SK-N-SH treated with all-trans-retinoic acid at 6 μM for 48 hours (cell line): Measurements from ENCODE around the gene RBM38.

Experiments
- ATAC-seq: fragments of 200-7000 bp; cut with Tn5 transposase; 3 replicates; pipeline ENCODE4 v1.9.1; 2020; ENCODE audit warnings: mild to moderate bottlenecking, moderate library complexity
- ARNTL ChIP-seq: fragments of 450-650 bp; formaldehyde crosslinking; IDR thresholded peaks from 2 replicates; pipeline ENCODE4 v1.5.0; 2020; ENCODE audit warnings: low read depth, mild to moderate bottlenecking, moderate library complexity, borderline replicate concordance
- CSDC2 ChIP-seq: fragments of 250-450 bp; sonication (Bioruptor Pico); IDR thresholded peaks from 2 replicates; pipeline ENCODE4 v1.5.0; 2020; ENCODE audit warnings: mild to moderate bottlenecking, moderate library complexity
- CSRNP3 ChIP-seq: fragments of 250-450 bp; sonication (Bioruptor Pico); IDR thresholded peaks from 2 replicates; pipeline ENCODE4 v1.5.1; 2021; ENCODE audit warnings: mild to moderate bottlenecking, moderate library complexity
- ESRRG ChIP-seq: fragments of 250-450 bp; sonication (Bioruptor Pico); IDR thresholded peaks from 2 replicates; pipeline ENCODE4 v1.6.1; 2021; ENCODE audit warnings: mild to moderate bottlenecking
- ISL1 ChIP-seq: fragments of 250-450 bp; sonication (Bioruptor Pico); IDR thresholded peaks from 2 replicates; pipeline ENCODE4 v2.1.2; 2022; ENCODE audit warnings: mild to moderate bottlenecking, moderate library complexity
- OSR1 ChIP-seq: fragments of 250-450 bp; sonication (Bioruptor Pico); IDR thresholded peaks from 2 replicates; pipeline ENCODE4 v1.8.0; 2022; ENCODE audit warnings: moderate library complexity, mild to moderate bottlenecking, inconsistent platforms
- PATZ1 ChIP-seq: fragments of 250-450 bp; sonication (Bioruptor Pico); IDR thresholded peaks from 2 replicates; pipeline ENCODE4 v1.8.0; 2020; ENCODE audit warnings: mild to moderate bottlenecking, moderate library complexity, borderline replicate concordance
- POU6F1 ChIP-seq: fragments of 250-450 bp; sonication (Bioruptor Pico); IDR thresholded peaks from 2 replicates; pipeline ENCODE4 v1.8.0; 2021; ENCODE audit warnings: low read depth, mild to moderate bottlenecking, moderate library complexity, borderline replicate concordance
- PPARA ChIP-seq: fragments of 250-450 bp; sonication (Bioruptor Pico); IDR thresholded peaks from 2 replicates; pipeline ENCODE4 v1.5.0; 2020; ENCODE audit warnings: mild to moderate bottlenecking, borderline replicate concordance
- RARB ChIP-seq: fragments of 250-450 bp; sonication (Bioruptor Pico); IDR thresholded peaks from 2 replicates; pipeline ENCODE4 v1.8.0; 2021; ENCODE audit warnings: mild to moderate bottlenecking, moderate library complexity
- SNAI2 ChIP-seq: fragments of 250-450 bp; sonication (Bioruptor Pico); IDR thresholded peaks from 2 replicates; pipeline ENCODE4 v1.5.0; 2020; ENCODE audit warnings: mild to moderate bottlenecking, moderate library complexity
- TCF4 ChIP-seq: fragments of 250-450 bp; sonication (Bioruptor Pico); IDR thresholded peaks from 2 replicates; pipeline ENCODE4 v1.8.0; 2021; ENCODE audit warnings: mild to moderate bottlenecking, moderate library complexity, borderline replicate concordance
- TOX ChIP-seq: fragments of 250-450 bp; sonication (Bioruptor Pico); IDR thresholded peaks from 2 replicates; pipeline ENCODE4 v1.8.0; 2021; ENCODE audit warnings: mild to moderate bottlenecking, moderate library complexity, borderline replicate concordance
- ZC3H10 ChIP-seq: fragments of 250-450 bp; sonication (Bioruptor Pico); IDR thresholded peaks from 2 replicates; pipeline ENCODE4 v1.5.1; 2021; ENCODE audit warnings: mild to moderate bottlenecking, moderate library complexity
- ZFP30 ChIP-seq: fragments of 450-650 bp; formaldehyde crosslinking; IDR thresholded peaks from 2 replicates; pipeline ENCODE4 v1.5.0; 2022; ENCODE audit warnings: mild to moderate bottlenecking, moderate library complexity
- ZNF565 ChIP-seq: fragments of 450-650 bp; formaldehyde crosslinking; conservative IDR thresholded peaks from 2 replicates; pipeline ENCODE4 v1.5.0; 2020; ENCODE audit warnings: low read depth, mild to moderate bottlenecking, moderate library complexity
- ZNF70 ChIP-seq: fragments of 450-650 bp; formaldehyde crosslinking; IDR thresholded peaks from 2 replicates; pipeline ENCODE4 v1.5.0; 2020; ENCODE audit warnings: mild to moderate bottlenecking, moderate library complexity
- ZNF8 ChIP-seq: fragments of 450-650 bp; formaldehyde crosslinking; IDR thresholded peaks from 2 replicates; pipeline ENCODE4 v1.5.0; 2020; ENCODE audit warnings: mild to moderate bottlenecking, moderate library complexity

RBM38 gene

GRCh38 chr20:57392512-57393271 lies 1.5 kb downstream of the RBM38 start:
- ATAC-seq = no peak
- TF ChIP-seq CSDC2 (no peak), ZNF565 (CRISPR knock-in tag) (no peak), ESRRG (no peak), ZNF70 (no peak), TOX (no peak), ARNTL (CRISPR knock-in tag) (no peak)

GRCh38 chr20:57393321-57394120 lies 2.3 kb downstream of the RBM38 start:
- no peak for ATAC-seq
- TF ChIP-seq ESRRG = no peak
- TF ChIP-seq POU6F1 (CRISPR knock-in tag) = no peak
- no peak for TF ChIP-seq PATZ1
- no peak for TF ChIP-seq ZNF8 (CRISPR knock-in tag)
- no peak for TF ChIP-seq PPARA (CRISPR knock-in tag)
- no peak for TF ChIP-seq ZFP30 (CRISPR knock-in tag)
- TF ChIP-seq ZNF70 = no peak
- TF ChIP-seq RARB (CRISPR knock-in tag) = no peak
- TF ChIP-seq TOX = no peak
- no peak for TF ChIP-seq ZNF565 (CRISPR knock-in tag)
- no peak for TF ChIP-seq ISL1 (CRISPR knock-in tag)

- TF ChIP-seq ESRRG (no peak), SNAI2 (no peak), POU6F1 (CRISPR knock-in tag) (no peak), ZNF70 (no peak), CSRNP3 (no peak), TCF4 (CRISPR knock-in tag) (no peak), ZC3H10 (no peak), RARB (CRISPR knock-in tag) (no peak), OSR1 (no peak), PPARA (CRISPR knock-in tag) (no peak)
- TF ChIP-seq, all 23 proteins: peak for 0
- no peak for ATAC-seq
These were observed 3.2 kb downstream of the RBM38 start for GRCh38 chr20:57394121-57395082.
